D721Med (cell line): ENCODE measurements around the gene LDLRAD4.
"Not testable (repeated sequence)": the region's sequence is repeated elsewhere in the genome, so short reads cannot be mapped to it uniquely, and the experiment has no call there.

ENCODE experiments used
- DNase-seq: peaks from one replicate; pipeline ENCODE4 v3.0.0; 2011; ENCODE audit warnings: low spot score; ENCODE audit not compliant: insufficient read length
- FAIRE-seq: peaks from 2 replicates; lab custom pipeline; 2011; peaks lifted over from hg19 to GRCh38; lab: Jason Lieb, UNC
- TF ChIP-seq, protein P1 (sequence below): IDR thresholded peaks from 2 replicates; pipeline ENCODE4 v1.5.1; 2012; ENCODE audit warnings: mild to moderate bottlenecking, control low read depth; ENCODE audit not compliant: insufficient read depth; ENCODE audit errors: missing control alignments

Gene LDLRAD4

DNA sequence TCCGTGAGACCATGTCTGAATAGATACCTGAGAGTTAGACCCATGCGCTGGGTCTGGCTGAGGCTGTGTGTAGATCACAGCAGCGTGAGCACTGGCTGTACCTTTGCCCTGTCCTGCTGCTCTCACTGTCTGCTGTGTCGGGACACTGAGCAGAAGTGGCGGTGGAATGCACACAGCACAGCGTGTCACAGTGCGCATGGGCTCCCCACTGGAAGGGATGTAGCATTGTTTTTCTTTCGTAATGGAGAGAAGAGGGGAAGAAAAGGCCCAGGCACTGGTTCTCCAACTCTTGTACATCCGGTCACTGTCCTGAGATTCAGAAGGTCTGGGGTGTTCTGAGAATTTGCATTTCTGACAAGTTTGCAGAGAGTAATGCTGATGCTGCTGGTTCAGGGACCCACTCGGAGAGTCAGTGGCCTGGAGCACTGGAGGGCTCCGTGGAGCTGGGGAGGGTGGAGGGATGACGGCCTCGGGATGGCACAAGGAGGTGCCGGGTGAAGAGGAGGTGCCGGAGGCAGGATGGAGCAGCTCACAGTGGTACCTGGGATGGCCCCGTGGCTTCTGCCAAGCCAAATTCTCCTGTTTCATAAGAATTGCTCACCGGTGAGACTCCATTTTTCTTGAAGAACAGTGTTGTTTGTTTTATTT, 252.8 kb downstream of the LDLRAD4 start:
- FAIRE-seq (no peak), DNase-seq (no peak)
- TF ChIP-seq, protein P1, sequence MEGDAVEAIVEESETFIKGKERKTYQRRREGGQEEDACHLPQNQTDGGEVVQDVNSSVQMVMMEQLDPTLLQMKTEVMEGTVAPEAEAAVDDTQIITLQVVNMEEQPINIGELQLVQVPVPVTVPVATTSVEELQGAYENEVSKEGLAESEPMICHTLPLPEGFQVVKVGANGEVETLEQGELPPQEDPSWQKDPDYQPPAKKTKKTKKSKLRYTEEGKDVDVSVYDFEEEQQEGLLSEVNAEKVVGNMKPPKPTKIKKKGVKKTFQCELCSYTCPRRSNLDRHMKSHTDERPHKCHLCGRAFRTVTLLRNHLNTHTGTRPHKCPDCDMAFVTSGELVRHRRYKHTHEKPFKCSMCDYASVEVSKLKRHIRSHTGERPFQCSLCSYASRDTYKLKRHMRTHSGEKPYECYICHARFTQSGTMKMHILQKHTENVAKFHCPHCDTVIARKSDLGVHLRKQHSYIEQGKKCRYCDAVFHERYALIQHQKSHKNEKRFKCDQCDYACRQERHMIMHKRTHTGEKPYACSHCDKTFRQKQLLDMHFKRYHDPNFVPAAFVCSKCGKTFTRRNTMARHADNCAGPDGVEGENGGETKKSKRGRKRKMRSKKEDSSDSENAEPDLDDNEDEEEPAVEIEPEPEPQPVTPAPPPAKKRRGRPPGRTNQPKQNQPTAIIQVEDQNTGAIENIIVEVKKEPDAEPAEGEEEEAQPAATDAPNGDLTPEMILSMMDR, result no peak

DNA sequence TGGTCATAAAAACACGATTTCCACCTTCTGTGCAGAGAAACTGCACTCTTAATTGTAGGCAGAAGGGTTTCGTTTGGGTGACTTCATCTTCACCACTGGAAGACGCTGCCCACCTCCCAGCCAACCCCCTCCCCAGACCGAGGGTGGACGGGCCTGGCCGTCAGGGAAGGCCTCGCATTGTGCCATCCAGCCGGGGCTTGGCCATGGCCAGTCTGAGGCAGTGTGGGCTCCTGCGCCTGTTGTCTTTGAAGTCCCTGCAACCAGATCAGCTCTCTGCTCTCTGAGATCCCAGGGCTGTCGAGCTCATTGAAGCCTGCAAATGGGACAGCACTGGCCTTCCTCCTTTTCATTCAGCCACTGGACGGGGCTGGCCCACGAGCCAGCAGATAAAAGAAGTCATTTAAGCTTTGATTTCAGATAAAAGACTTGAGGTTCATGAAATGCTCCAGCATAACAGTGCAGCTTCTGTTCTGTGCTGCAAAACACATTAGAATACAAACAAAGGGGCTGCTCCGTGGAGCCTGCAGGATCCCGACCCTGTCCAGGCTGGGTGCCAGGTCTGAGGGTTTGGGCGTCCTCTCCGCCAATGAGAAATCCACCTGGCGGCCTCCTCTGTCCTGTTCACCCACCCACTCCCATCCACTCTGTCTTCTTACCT, 253.5 kb downstream of the LDLRAD4 start:
- no peak for FAIRE-seq
- TF ChIP-seq, protein P1, result no peak
- DNase-seq, result no peak

DNA sequence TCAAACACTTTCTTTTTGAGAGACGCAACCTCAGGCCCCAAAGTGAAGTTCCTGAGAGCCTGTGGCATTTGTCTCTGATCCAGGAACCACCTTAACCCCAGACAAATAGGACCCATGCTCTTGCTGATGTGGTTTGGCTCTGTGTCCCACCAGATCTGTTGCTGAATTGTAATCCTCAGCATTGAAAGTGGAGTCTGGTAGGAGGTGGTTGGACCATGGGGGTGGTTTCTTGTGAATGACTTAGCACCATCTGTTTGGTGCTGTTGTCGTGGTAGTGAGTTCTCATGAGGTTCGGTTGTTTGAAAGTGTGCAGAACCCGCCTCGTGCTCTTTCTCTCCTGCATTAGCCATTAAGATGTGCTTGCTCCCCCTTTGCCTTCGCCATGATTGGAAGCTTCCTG, 255.2 kb downstream of the LDLRAD4 start:
- DNase-seq (no peak), FAIRE-seq (no peak)
- TF ChIP-seq, protein P1, result no peak

DNA sequence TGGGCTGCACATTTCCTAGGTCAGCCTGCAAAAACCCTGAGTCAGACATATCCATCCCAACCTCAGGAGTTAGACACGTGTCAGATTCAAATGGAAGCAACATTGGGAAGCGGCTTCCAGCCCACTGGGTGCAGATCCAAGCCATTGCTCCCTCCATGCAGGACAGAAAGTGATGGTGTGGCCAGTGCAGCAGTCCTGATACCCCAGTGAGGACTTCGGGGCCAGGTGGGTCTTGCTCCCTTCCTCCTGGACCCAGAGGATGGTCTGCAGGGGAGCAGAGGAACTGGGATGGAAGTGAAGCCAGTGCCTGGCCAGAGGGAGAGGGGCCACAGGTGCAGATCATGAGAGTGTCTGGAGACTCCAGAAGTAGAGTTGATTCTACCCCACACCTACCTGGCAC, 255.8 kb downstream of the LDLRAD4 start:
- no peak for FAIRE-seq
- TF ChIP-seq, protein P1, result no peak
- DNase-seq, result no peak

DNA sequence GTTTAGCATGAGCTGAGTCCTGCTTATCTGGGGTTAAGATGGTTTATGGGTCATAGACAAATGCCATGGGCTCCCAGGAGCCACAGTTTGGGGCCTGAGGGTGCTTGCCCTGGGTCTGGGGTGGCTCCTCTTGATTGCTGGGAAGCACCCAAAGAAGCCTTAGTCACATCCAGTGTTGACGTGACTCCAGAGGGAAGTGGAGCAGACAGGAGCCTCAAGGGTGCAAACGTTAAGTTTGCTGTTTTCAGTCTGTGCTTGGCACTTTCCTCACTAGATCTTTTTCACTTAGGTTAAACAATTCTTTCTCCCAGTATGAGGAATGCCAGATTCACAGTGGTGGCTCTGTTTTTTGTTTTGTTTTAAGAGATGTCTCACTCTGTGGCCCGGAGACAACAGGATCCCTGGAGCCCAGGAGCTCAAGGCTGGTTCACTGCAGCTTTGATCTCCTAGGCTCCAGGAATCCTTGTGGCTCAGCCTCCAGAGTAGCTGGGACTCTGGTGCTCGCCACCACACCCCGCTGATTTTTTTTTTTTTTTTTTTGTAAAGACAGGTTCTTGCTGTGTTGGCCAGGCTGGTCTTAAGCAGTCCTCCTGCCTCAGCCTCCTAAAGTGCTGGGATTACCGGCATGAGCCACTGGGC, 256.5 kb downstream of the LDLRAD4 start:
- TF ChIP-seq, protein P1, result no peak
- FAIRE-seq (no peak), DNase-seq (no peak)

DNA sequence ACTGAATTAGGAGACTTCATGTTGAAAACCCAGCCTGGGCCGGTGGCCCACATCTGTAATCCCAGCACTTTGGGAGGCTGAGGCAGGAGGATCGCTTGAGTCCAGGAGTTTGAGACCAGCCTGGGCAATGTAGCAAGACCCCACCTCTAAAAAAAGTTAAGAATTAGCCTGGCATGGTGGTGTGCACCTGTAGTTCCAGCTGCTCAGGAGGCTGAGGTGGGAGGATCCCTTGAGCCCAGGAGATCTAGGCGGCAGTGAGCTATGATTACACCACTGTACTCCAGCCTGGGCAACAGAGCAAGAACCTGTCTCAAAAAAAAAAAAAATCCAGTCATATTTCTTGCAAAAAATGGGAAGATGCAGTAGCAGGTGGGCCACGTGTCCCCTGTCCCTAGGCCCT, 257.8 kb downstream of the LDLRAD4 start:
- DNase-seq, FAIRE-seq: not testable (repeated sequence)

DNA sequence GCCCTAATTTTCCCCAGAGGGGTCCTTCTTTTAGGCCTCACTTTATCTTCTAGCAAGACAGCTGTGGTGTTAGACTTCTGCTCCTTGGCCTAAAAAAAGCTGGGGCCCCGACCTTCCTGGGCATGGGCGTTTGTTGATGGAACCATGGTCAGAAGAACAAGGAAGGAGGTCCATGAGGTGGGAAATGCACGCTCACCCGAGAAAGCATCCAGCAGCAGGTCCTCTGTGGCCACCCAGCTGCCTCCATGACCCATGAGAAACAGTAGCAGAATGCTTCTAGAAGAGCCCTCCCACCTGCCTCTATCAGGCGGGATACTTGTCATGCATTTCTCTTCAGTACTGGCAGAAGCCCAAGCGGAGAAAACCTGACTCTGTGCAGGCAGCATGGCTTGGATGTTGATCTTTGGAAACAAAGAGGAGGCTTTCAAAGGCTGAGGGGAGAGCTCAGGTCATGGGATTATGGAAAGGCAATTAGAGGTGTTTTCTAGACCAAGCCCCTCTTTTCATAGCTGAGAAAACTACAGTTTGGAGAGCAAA, 258.7 kb downstream of the LDLRAD4 start:
- TF ChIP-seq, protein P1, result no peak
- FAIRE-seq, result no peak
- no peak for DNase-seq
